Amniotic stem cell (primary cell): ENCODE data around the gene PLIN4.

Experiments used
- DNase-seq: peaks from one replicate; lab custom pipeline; 2025; lab: John Stamatoyannopoulos, UW

Gene PLIN4

DNA sequence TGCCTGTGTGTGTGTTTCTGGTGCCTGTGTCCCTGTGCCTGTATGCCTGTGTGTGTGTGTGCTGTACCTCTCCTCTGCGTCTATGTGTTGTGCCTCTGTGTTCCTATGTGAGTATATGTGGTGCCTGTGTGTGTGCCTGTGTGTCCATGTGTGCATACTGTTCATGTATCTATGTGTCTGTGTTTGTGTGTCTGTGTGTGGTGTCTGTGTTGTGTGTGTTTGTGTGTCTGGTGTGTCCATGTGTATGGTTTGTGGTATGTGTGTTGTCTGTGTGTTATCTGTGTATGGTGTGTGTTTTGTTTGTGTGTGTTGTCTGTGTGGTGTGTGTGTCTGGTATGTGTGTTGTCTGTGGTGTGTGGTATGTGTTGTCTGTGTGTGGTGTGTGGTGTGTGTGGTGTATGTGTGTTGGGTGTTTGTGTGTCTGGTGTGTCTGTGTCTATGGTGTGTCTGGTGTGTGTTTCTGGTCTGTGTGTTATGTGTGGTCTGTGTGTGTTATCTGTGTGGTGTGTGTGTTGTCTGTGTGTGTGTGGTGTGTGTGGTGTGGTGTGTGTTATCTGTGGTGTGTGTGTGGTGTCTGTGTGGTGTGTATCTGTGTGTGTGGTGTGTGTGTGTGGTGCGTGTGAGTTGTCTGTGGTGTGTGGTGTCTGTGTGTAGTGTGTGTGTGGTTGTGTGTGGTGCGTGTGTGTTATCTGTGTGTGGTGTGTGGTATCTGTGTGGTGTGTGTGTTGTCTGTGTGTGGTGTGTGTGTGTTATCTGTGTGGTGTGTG lies 25.8 kb downstream of the PLIN4 start:
- no peak for DNase-seq

DNA sequence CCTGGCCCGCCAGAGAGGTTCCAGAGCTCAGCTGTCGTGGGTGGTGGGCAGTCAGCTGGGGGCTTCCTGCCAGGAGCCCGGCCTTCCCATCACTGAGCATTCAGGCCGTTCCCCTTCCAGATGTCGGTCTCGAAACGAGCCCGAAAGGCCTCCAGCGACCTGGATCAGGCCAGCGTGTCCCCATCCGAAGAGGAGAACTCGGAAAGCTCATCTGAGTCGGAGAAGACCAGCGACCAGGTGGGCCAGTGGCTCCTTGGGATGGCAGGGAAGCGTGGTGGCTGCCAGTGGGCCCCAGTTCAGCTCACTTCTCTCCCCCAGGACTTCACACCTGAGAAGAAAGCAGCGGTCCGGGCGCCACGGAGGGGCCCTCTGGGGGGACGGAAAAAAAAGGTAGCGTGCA lies 26.8 kb downstream of the PLIN4 start:
- no peak for DNase-seq

DNA sequence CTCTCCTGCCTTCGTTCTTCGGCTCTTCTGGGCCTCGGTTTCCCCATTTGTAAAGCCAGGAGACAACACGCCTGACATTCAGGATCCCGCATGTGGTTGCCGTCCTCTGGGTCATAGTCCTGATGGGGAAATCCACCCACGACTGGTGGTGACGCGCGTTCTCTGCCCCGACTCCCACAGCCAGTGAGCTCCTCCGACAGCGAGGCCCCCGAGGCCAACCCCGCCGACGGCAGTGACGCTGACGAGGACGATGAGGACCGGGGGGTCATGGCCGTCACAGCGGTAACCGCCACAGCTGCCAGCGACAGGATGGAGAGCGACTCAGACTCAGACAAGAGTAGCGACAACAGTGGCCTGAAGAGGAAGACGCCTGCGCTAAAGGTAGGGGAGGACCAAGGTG lies 29.8 kb downstream of the PLIN4 start:
- DNase-seq: no peak

DNA sequence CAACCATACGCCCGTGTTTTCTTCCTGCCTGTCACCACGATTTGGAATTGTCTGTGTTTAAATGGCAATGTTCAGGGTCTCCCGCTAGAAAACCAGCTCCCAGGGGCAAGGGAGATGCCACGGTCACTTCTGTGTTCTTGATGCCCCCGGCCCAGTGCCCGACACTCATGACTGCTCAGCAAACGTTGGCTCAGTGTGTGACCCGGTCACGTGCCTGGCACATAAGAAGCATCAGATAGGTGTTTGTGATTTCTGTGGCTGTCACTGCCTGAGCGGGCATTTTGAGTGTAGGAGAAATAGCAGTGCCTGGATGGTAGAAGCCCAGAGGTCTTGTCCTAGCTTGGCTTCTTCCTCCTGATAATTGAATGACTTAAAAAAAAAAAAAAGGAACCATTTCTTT lies 30.7 kb downstream of the PLIN4 start:
- DNase-seq: no peak

DNA sequence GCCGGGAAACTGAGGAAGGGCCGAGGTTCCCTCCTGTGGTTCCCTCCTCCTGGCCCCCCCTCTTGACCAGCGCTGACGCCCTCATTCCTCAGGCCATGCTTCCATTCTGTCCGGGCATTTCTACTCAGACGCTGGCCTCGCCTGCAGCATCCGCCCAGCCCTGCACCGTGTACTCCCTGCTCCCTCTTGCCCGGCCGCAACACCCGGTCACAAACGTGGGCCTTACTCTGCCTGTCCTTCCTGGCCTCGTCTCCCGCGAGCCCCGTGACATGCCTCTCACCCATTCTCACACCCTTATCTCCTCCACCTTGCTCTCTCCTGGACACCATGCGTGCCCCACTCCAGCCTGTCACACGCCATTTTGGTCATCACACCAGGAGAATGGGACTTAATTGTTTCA lies 34.9 kb downstream of the PLIN4 start:
- DNase-seq: no peak

DNA sequence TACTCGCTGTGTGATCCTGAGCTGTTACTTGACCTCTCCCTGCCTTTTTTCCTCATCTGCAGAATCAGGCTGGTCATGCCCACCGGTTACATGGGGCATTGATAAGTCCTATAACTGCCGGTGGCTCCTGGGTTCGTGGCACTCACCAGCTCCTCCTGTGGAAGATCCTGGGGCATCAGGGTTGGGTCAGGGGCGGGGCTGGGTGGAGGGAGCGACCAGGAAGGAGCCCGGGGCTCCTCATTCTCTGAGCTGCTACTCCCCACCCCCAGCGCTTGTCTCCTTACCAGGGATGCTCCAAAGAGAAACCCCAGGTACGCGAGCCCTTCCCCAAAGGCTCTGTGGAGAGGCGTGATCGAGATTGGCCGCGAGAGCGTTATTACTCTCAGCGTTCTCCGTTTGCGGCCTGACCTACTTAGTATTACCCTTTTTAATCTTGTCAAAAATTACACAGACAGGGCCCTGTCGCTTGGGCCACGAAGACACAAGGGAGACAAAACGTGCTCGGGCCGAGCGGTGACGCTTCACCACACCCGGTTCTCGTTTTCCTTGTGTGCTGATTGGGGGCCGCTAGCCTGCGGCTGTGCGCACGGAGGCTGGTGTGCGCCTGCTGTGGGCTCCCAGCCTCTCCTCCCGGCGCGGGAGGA lies 35.4 kb downstream of the PLIN4 start:
- DNase-seq: no peak

- no peak for DNase-seq
These were observed 41.1 kb downstream of the PLIN4 start for GRCh38 chr19:4477034-4477801.

GRCh38 chr19:4474514-4475022 lies 43.7 kb downstream of the PLIN4 start:
- peak; percentile 54 for DNase-seq

GRCh38 chr19:4473763-4474513 lies 44.3 kb downstream of the PLIN4 start:
- DNase-seq: no peak

- no peak for DNase-seq
These were observed 45.1 kb downstream of the PLIN4 start for GRCh38 chr19:4473011-4473762.

DNA sequence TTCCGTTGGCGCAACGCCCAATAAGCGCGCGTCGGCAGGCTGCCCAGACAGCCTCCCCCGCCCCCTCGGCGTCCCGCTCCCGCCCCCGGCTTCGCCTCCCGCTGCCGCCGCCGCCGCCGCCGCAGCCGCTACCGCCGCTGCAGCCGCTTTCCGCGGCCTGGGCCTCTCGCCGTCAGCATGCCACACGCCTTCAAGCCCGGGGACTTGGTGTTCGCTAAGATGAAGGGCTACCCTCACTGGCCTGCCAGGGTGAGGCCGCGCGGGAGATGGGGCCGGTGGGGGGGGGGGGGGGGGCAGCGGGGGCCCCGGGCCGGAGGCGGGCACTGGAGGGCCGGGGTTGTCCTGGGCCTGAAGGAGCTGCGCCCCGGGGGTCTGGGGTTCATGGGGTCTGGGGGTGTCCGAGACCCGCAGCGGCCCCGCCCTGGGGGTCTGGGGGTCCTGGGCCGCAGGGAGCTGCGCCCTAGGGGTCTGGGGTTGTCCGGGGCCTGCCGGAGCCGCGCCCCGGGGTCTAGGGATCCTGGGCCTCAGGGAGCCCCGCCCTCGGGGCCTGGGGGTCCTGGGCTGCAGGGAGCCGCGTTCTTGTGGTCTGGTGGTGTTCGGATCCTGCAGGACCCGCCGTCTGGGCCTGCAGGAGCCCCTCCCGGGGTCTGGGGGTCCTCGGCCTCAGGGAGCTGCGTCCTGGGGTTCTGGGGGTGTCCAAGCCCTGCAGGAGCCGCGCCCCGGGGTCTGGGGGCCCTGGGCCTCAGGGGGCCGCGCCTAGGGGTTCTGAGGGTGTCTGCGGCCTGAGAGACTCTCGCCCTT lies 45.9 kb downstream of the PLIN4 start, which contains the start of gene HDGFL2:
HDGFL2 (plus strand) TSS at position 124 of the 801 bp plus-strand sequence; CDS start at position 178, 54 bp downstream.
- DNase-seq: no peak

- peak; percentile 100 for DNase-seq
These were observed 46.7 kb downstream of the PLIN4 start for GRCh38 chr19:4471403-4472173.

DNA sequence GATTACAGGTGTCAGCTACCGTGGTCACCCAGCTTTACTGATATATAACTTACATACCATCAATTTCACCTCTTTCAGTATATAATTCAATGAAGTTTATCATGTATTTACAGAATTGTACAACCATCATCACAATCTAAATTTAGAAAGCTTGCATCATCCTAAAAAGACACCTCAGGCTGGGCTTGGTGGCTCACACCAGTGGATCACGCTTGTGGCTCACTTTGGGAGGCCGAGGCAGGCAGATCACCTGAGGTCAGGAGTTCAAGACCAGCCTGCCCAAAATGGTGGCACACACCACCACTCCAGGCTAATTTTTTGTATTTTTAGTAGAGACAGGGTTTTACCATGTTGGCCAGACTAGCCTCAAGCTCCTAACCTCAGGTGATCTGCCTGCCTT lies 50.5 kb downstream of the PLIN4 start:
- DNase-seq: no peak

- no peak for DNase-seq
These were observed 53.3 kb downstream of the PLIN4 start for GRCh38 chr19:4464815-4465581.

- peak; percentile 97 for DNase-seq
These were observed 60.5 kb downstream of the PLIN4 start, which contains the start of gene UBXN6 for GRCh38 chr19:4457654-4458395. Gene UBXN6 (minus strand): TSS chr19:4457794. CDS start chr19:4457697, 97 bp downstream.

DNA sequence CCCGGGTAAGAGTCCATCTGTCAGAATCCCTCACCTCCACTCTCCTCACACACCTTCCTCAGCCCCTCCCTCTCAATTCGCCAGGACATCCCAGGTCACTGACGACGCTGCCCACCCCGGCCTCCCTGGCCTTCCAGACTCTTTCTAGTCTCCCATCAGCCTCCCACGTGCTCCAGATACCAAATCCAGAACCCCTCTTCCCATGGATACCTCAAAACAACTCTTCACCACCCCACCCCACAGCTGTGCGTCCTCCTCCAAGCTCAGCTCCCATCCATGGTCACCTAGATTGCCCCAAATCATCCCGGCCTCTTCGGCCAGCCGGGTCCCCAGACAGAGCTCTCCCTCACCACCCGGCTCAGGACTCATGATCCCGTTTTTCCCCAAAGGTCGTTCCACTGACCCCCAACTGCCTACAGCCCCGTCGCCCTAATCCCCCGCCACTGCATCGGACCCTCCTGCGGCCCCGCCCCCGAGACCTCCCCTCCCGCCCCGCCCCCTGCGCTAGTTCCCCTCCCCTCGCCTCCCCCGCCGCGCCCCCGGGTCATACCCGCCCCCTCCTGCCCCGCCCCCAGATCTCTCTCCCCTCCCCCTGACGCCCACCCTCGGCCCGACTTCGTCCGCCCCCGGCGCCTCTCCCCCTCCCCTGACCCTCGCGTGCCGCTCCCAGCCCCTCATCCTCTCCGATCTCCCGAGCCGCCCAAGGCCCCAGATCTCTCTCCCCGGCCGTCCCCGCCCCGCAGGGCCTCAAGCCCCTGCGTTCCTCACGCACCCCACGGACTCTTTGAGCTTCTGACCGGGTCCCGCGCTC lies 61.2 kb downstream of the PLIN4 start:
- peak; percentile 23 for DNase-seq

DNA sequence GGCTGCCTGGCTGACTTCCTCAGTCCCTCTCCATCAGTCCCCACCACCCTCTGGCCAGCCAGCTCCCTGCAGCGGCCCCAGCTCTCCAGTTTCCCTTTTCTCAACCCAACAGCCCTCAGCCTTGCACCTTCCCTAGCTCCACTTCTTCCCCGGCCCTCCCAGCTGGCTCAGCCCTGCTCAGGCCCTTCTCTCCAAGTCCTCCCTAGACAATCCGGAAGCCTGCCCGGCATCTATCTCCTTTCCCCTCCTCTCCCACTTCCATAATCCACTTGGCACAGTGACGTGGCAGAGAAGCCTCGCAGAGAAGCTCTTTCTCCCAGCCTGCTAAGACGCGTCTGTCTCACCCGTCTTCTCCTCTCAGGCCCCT lies 61.8 kb downstream of the PLIN4 start:
- DNase-seq: peak; percentile 22
